ENCODE measurements around the gene COCH. TPM values are rescaled to one million over a fixed set of nuclear protein-coding genes. Genes with fewer than 3 reads are reported as not detected.

The COCH gene
- total RNA-seq, 1 experiment from 2014 or later = 6.7 TPM

DNA sequence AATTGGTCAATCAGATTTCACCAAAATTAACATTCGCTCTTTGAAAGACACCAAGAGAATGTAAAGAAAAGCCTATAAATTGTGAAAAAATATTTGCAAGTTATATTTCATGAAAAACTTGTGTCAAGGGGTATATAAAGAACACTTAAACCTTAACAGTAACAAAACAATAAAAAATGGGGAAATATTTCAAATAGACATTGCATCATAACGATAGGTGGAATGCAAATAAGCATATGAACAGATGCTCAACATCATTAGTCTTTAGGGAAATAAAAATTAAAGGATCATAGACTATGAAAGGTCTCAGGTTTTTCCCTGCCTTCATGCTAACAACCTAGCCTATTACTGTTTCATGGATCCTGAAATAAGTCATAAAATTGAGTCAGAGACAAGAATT, 64.3 kb downstream of the COCH start:
- H3K36me3 ChIP-seq (ENCODE audit: control insufficient read depth in 1 of 2, insufficient read depth in 2 of 2, low read length in 2 of 2) = peaks cover 10 to 25% of the 10 kb centered on the region in 2 experiments; a peak in 3 of 4 replicates
- no peaks in the 10 kb centered on the region for H4K20me1 ChIP-seq (ENCODE audit: insufficient read depth)
- H3K9ac ChIP-seq (ENCODE audit: low read length) = no peak overlapping the region
- DNase-seq (ENCODE audit: low read depth, low spot score) = no peak
- H3K9me2 ChIP-seq (ENCODE audit: insufficient read depth) = no peaks in the 10 kb centered on the region
- no peak for TF ChIP-seq FOSL1 (IDR thresholded peaks at IDR 0.05; ENCODE audit: low read depth)
- no peak for TF ChIP-seq TCF7L2 (IDR thresholded peaks at IDR 0.05; ENCODE audit: borderline replicate concordance, extremely low read depth, insufficient read depth, insufficient read length)
- TF ChIP-seq CEBPB (IDR thresholded peaks at IDR 0.05; ENCODE audit: low read depth) = no peak
- TF ChIP-seq, protein P1, sequence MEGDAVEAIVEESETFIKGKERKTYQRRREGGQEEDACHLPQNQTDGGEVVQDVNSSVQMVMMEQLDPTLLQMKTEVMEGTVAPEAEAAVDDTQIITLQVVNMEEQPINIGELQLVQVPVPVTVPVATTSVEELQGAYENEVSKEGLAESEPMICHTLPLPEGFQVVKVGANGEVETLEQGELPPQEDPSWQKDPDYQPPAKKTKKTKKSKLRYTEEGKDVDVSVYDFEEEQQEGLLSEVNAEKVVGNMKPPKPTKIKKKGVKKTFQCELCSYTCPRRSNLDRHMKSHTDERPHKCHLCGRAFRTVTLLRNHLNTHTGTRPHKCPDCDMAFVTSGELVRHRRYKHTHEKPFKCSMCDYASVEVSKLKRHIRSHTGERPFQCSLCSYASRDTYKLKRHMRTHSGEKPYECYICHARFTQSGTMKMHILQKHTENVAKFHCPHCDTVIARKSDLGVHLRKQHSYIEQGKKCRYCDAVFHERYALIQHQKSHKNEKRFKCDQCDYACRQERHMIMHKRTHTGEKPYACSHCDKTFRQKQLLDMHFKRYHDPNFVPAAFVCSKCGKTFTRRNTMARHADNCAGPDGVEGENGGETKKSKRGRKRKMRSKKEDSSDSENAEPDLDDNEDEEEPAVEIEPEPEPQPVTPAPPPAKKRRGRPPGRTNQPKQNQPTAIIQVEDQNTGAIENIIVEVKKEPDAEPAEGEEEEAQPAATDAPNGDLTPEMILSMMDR (IDR thresholded peaks at IDR 0.05 in 2 of 3, conservative IDR thresholded peaks at IDR 0.05 in 1 of 3; ENCODE audit: borderline replicate concordance in 1 of 3, insufficient read depth in 1 of 3, low read depth in 2 of 3, low read length in 2 of 3) = no peak
- TF ChIP-seq, protein P2, sequence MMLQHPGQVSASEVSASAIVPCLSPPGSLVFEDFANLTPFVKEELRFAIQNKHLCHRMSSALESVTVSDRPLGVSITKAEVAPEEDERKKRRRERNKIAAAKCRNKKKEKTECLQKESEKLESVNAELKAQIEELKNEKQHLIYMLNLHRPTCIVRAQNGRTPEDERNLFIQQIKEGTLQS (IDR thresholded peaks at IDR 0.05) = no peak
- TF ChIP-seq YY1 (IDR thresholded peaks at IDR 0.05; ENCODE audit: extremely low read depth, insufficient replicate concordance, low read depth, low read length) = no peak
- TF ChIP-seq, protein P3, sequence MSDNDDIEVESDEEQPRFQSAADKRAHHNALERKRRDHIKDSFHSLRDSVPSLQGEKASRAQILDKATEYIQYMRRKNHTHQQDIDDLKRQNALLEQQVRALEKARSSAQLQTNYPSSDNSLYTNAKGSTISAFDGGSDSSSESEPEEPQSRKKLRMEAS (IDR thresholded peaks at IDR 0.05) = no peak
- TF ChIP-seq, protein P4, sequence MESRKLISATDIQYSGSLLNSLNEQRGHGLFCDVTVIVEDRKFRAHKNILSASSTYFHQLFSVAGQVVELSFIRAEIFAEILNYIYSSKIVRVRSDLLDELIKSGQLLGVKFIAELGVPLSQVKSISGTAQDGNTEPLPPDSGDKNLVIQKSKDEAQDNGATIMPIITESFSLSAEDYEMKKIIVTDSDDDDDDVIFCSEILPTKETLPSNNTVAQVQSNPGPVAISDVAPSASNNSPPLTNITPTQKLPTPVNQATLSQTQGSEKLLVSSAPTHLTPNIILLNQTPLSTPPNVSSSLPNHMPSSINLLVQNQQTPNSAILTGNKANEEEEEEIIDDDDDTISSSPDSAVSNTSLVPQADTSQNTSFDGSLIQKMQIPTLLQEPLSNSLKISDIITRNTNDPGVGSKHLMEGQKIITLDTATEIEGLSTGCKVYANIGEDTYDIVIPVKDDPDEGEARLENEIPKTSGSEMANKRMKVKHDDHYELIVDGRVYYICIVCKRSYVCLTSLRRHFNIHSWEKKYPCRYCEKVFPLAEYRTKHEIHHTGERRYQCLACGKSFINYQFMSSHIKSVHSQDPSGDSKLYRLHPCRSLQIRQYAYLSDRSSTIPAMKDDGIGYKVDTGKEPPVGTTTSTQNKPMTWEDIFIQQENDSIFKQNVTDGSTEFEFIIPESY (IDR thresholded peaks at IDR 0.05; ENCODE audit: extremely low read depth, insufficient replicate concordance, low read length) = no peak
- TF ChIP-seq ELF1 (IDR thresholded peaks at IDR 0.05; ENCODE audit: borderline replicate concordance, low read depth) = no peak
- TF ChIP-seq EGR1 (IDR thresholded peaks at IDR 0.05; ENCODE audit: low read depth) = no peak
- no peak for TF ChIP-seq SRF (IDR thresholded peaks at IDR 0.05; ENCODE audit: low read depth)
- no peak overlapping the region for H2AFZ ChIP-seq (ENCODE audit: low read depth, low read length, poor library complexity, severe bottlenecking)
- intact Hi-C loops (cut with micrococcal nuclease) = no loop called here
- H3K79me2 ChIP-seq (ENCODE audit: insufficient read depth, low read length) = peaks cover 30% of the 10 kb centered on the region
- H3K27me3 ChIP-seq (ENCODE audit: insufficient read depth, low read length) = no peaks in the 10 kb centered on the region
- BruUV-seq (replicated peaks) = no TSS peak
- no peak for ATAC-seq
- no peak overlapping the region for H3K4me2 ChIP-seq (ENCODE audit: low read length)
- H3K9me3 ChIP-seq (ENCODE audit: control insufficient read depth in 1 of 2, insufficient read depth in 1 of 2, low read depth in 1 of 2, low read length in 2 of 2) = no peaks in the 10 kb centered on the region
- CTCF ChIA-PET = no interaction called here
- no peaks in the 10 kb centered on the region for H3K4me1 ChIP-seq (ENCODE audit: control insufficient read depth in 1 of 2, insufficient read depth in 2 of 2, low read length in 2 of 2)
- POLR2A ChIA-PET = no interaction called here
- H3K4me3 ChIP-seq (replicated peaks in 1 of 2; ENCODE audit: low read depth in 1 of 2, low read length in 2 of 2) = no peak overlapping the region
- RAD21 ChIA-PET (ENCODE audit: low non-redundant PET in 1 of 2, low total read pairs in 2 of 2, uncharacterized antibody in 2 of 2, unreplicated experiment in 2 of 2) = no interaction called here
- no peak overlapping the region for H3K27ac ChIP-seq (ENCODE audit: low read depth, low read length)

Other genes with a start within 250 kb of the COCH start
- gene AP4S1, start 151.1 kb downstream of the COCH start, total RNA-seq (2021; ENCODE audit: unreplicated experiment) = 5.0 TPM
- gene STRN3, start 151.8 kb downstream of the COCH start, total RNA-seq (2021; ENCODE audit: unreplicated experiment) = 43.4 TPM

All from HCT116 (cell line).